GM18498 (cell line): ENCODE measurements around the gene VSIG10L2.
"Not testable (repeated sequence)": the region's sequence is repeated elsewhere in the genome, so short reads cannot be mapped to it uniquely, and the experiment has no call there.

Experiments used
- ATAC-seq: cut with Tn5 transposase; IDR thresholded peaks from one replicate; pipeline ENCODE4 v1.9.1; 2021; ENCODE audit warnings: mild to moderate bottlenecking, moderate library complexity; ENCODE audit not compliant: unreplicated experiment

VSIG10L2 gene

GRCh38 chr11:125945797-125946520, at the start of gene VSIG10L2:
Gene VSIG10L2, plus strand, starts transcription at chr11:125946044. Its CDS starts 12 bp downstream, at chr11:125946056.
- no peak for ATAC-seq

GRCh38 chr11:125901872-125902271, 44.0 kb upstream of the VSIG10L2 start:
- no peak for ATAC-seq

- ATAC-seq, result no peak
Measured at GRCh38 chr11:125902277-125902926, 43.4 kb upstream of the VSIG10L2 start.

- ATAC-seq, result peak; percentile 98
Measured at GRCh38 chr11:125902927-125903710, 42.7 kb upstream of the VSIG10L2 start, which contains the start of gene PUS3. Gene PUS3, minus strand, starts transcription at chr11:125903206. Its CDS starts 6,922 bp downstream, at chr11:125896284.

- ATAC-seq, result no peak
Measured at GRCh38 chr11:125903711-125904659, 41.9 kb upstream of the VSIG10L2 start, which contains the start of gene DDX25. Gene DDX25, plus strand, starts transcription at chr11:125904508. Its CDS starts 10 bp downstream, at chr11:125904518.

- no peak for ATAC-seq
Measured at GRCh38 chr11:125904678-125905077, 41.2 kb upstream of the VSIG10L2 start.

- no peak for ATAC-seq
Measured at GRCh38 chr11:125910226-125910849, 35.5 kb upstream of the VSIG10L2 start.

- ATAC-seq, result not testable (repeated sequence)
Measured at GRCh38 chr11:125914601-125915000, 31.2 kb upstream of the VSIG10L2 start.

- no peak for ATAC-seq
Measured at GRCh38 chr11:125916683-125917347, 29.0 kb upstream of the VSIG10L2 start.

GRCh38 chr11:125918140-125918840, 27.6 kb upstream of the VSIG10L2 start:
- ATAC-seq, result no peak

- ATAC-seq, result no peak
Measured at GRCh38 chr11:125921042-125921441, 24.8 kb upstream of the VSIG10L2 start.

- no peak for ATAC-seq
Measured at GRCh38 chr11:125922156-125922555, 23.7 kb upstream of the VSIG10L2 start.

- ATAC-seq, result peak; percentile 78
Measured at GRCh38 chr11:125923012-125923579, 22.7 kb upstream of the VSIG10L2 start.

- ATAC-seq, result no peak
Measured at GRCh38 chr11:125923633-125924032, 22.2 kb upstream of the VSIG10L2 start.

GRCh38 chr11:125924384-125925007, 21.3 kb upstream of the VSIG10L2 start:
- no peak for ATAC-seq

GRCh38 chr11:125925247-125925740, 20.6 kb upstream of the VSIG10L2 start:
- ATAC-seq, result no peak

GRCh38 chr11:125925804-125926203, 20.0 kb upstream of the VSIG10L2 start:
- no peak for ATAC-seq

GRCh38 chr11:125926682-125927081, 19.2 kb upstream of the VSIG10L2 start:
- ATAC-seq, result no peak
